ENCODE data around the gene APOC3.

The APOC3 gene

GRCh38 chr11:116807601-116808261, 22.0 kb upstream of the APOC3 start:
- DNase-seq, result no peak

- no peak for DNase-seq
Measured at GRCh38 chr11:116808262-116809175, 21.2 kb upstream of the APOC3 start.

GRCh38 chr11:116811194-116811593, 18.5 kb upstream of the APOC3 start:
- no peak for DNase-seq

- no peak for DNase-seq
Measured at GRCh38 chr11:116812109-116812508, 17.6 kb upstream of the APOC3 start.

GRCh38 chr11:116813170-116813569, 16.5 kb upstream of the APOC3 start:
- no peak for DNase-seq

- DNase-seq, result no peak
Measured at GRCh38 chr11:116813781-116814471, 15.8 kb upstream of the APOC3 start.

- DNase-seq, result no peak
Measured at GRCh38 chr11:116814502-116814901, 15.2 kb upstream of the APOC3 start.

- no peak for DNase-seq
Measured at GRCh38 chr11:116819049-116819448, 10.7 kb upstream of the APOC3 start.

GRCh38 chr11:116821050-116821918, 8.4 kb upstream of the APOC3 start:
- DNase-seq, result no peak

GRCh38 chr11:116822575-116822974, 7.1 kb upstream of the APOC3 start:
- no peak for DNase-seq

GRCh38 chr11:116823031-116823843, 6.5 kb upstream of the APOC3 start, which contains the start of gene APOA4:
APOA4 (minus strand) TSS chr11:116823304; CDS start chr11:116823191, 113 bp downstream.
- DNase-seq, result no peak

GRCh38 chr11:116825434-116825833, 4.3 kb upstream of the APOC3 start:
- DNase-seq, result no peak

GRCh38 chr11:116825854-116826750, 3.6 kb upstream of the APOC3 start:
- DNase-seq, result no peak

GRCh38 chr11:116826751-116827431, 2.8 kb upstream of the APOC3 start:
- no peak for DNase-seq

- DNase-seq, result no peak
Measured at GRCh38 chr11:116827461-116827860, 2.2 kb upstream of the APOC3 start.

GRCh38 chr11:116828632-116829524, 829 bp upstream of the APOC3 start:
- no peak for DNase-seq

GRCh38 chr11:116830184-116830912, 641 bp downstream of the APOC3 start:
- no peak for DNase-seq

- no peak for DNase-seq
Measured at GRCh38 chr11:116831790-116832349, 2.2 kb downstream of the APOC3 start.

Data from activated effector memory CD4-positive, alpha-beta T cell treated with Interleukin-2 at 50 U/mL for 16 hours (primary cell).